PC-9 (cell line): ENCODE data around the gene ERBB4.

Source experiments
- CTCF ChIP-seq: fragments of 200-600 bp; sonication (generic); conservative IDR thresholded peaks from 2 replicates; pipeline ENCODE4 v1.6.1; 2017; ENCODE audit warnings: mixed run types, antibody characterized with exemption, mild to moderate bottlenecking, moderate library complexity
- EZH2 ChIP-seq: fragments of 200-600 bp; sonication (generic); IDR thresholded peaks from 2 replicates; pipeline ENCODE4 v1.8.0; 2017; ENCODE audit warnings: antibody characterized with exemption, low read depth

- TF ChIP-seq CTCF = no peak
- TF ChIP-seq EZH2 = no peak
These were observed 114.5 kb downstream of the ERBB4 start for GRCh38 chr2:212424082-212424481.
